ENCODE results near the gene ABCA9. TPM values are rescaled to one million over a fixed set of nuclear protein-coding genes. Genes with fewer than 3 reads are reported as not detected.

ABCA9 gene
- total and polyA plus RNA-seq, 9 of the 15 experiments (the other 6 are each of a cell fraction or from before 2014, with no cell fraction given): 0.04 TPM; not detected in 8

- no peak for TF ChIP-seq STAT6 (CRISPR knock-in tag; IDR thresholded peaks at IDR 0.05)
- peak; percentile 55 for TF ChIP-seq FOSL1 (tag; conservative IDR thresholded peaks at IDR 0.05)
- TF ChIP-seq ZNF197 (CRISPR knock-in tag; IDR thresholded peaks at IDR 0.05; ENCODE audit: low read depth): no peak
- no peak for TF ChIP-seq HMGN3 (IDR thresholded peaks at IDR 0.05; ENCODE audit: borderline replicate concordance, extremely low read depth, insufficient read length, low read depth, low read length)
- 0 out of 2 replicates have a peak, but pooled peaks have one; percentile 24 for TF ChIP-seq NFE2 (IDR thresholded peaks at IDR 0.05; ENCODE audit: low read depth)
Measured at GRCh38 chr17:69064476-69064875, 3.7 kb upstream of the ABCA9 start (continued).

GRCh38 chr17:69064001-69064400, 3.3 kb upstream of the ABCA9 start:
- Histone ChIP-seq H2AFZ (ENCODE audit: low read depth, low read length) (no peak overlapping the region), H3K79me2 (ENCODE audit: control insufficient read depth, insufficient read depth, low read length) (no peaks in the 10 kb centered on the region), H3K27me3 (ENCODE audit: control insufficient read depth in 2 of 2, insufficient read depth in 2 of 2, low read length in 2 of 2) (no peaks in the 10 kb centered on the region), H3K4me1 (replicated peaks in 1 of 2; ENCODE audit: control insufficient read depth in 2 of 2, insufficient read depth in 2 of 2, low read length in 2 of 2) (peaks cover 10 to 11% of the 10 kb centered on the region in 2 experiments; a peak in 2 of 5 replicates), H3K27ac (ENCODE audit: extremely low read depth, low read depth, low read length) (no peak overlapping the region), H3K9me1 (ENCODE audit: control insufficient read depth, insufficient read depth, low read length) (no peaks in the 10 kb centered on the region), H3K4me2 (ENCODE audit: insufficient read depth, low read length) (no peak overlapping the region), H3K4me3 (no peak overlapping the region), H3K9me3 (replicated peaks; ENCODE audit: control insufficient read depth, insufficient read depth, low read depth, low read length) (no peaks in the 10 kb centered on the region), H3K9ac (ENCODE audit: insufficient read depth in 1 of 2, low read depth in 2 of 2, low read length in 2 of 2) (no peak overlapping the region), H3K36me3 (ENCODE audit: control insufficient read depth, insufficient read depth, low read length) (no peaks in the 10 kb centered on the region), H4K20me1 (replicated peaks; ENCODE audit: control insufficient read depth, insufficient read depth, low read length) (no peaks in the 10 kb centered on the region)
- WGBS (ENCODE audit: insufficient coverage, low coverage, missing lambda C conversion rate): 71% methylated on average over 2 of the region's 2 CpGs
- FAIRE-seq (no peak), ATAC-seq (no peak), DNase-seq (ENCODE audit: extremely low read depth in 1 of 4, low spot score in 3 of 4) (no peak)
- intact Hi-C loops (cut with micrococcal nuclease) (no loop called here), in situ Hi-C loops (cut with MboI) (no loop called here)
- ChIA-PET CTCF (ENCODE audit: low intra/inter-chr PET ratio) (no interaction called here), POLR2A (no interaction called here)
- BruUV-seq (replicated peaks): no TSS peak
- TF ChIP-seq FOXP4 (CRISPR knock-in tag; IDR thresholded peaks at IDR 0.05; ENCODE audit: borderline replicate concordance): no peak
- TF ChIP-seq NCOR1 (IDR thresholded peaks at IDR 0.05): no peak
- TF ChIP-seq ZNF143 (CRISPR knock-in tag; IDR thresholded peaks at IDR 0.05): no peak
- TF ChIP-seq ARID1B (IDR thresholded peaks at IDR 0.05): no peak
- no peak for TF ChIP-seq KLF1 (tag; IDR thresholded peaks at IDR 0.05)
- no peak for TF ChIP-seq ZNF431 (CRISPR knock-in tag; IDR thresholded peaks at IDR 0.05)
- TF ChIP-seq ZFP30 (CRISPR knock-in tag; IDR thresholded peaks at IDR 0.05; ENCODE audit: borderline replicate concordance): no peak
- no peak for TF ChIP-seq HNRNPL (IDR thresholded peaks at IDR 0.05; ENCODE audit: low read depth, low read length)
- no peak for TF ChIP-seq SP1 (CRISPR knock-in tag; IDR thresholded peaks at IDR 0.05)
- TF ChIP-seq MAZ (CRISPR knock-in tag; conservative IDR thresholded peaks at IDR 0.05 in 1 of 2, IDR thresholded peaks at IDR 0.05 in 1 of 2): no peak
- no peak for TF ChIP-seq POLR2AphosphoS5 (IDR thresholded peaks at IDR 0.05; ENCODE audit: control insufficient read depth, insufficient read depth, low read depth, low read length)
- TF ChIP-seq FUS (optimal IDR thresholded peaks at IDR 0.05; ENCODE audit: low read depth, low read length): no peak
- no peak for TF ChIP-seq SMARCE1 (IDR thresholded peaks at IDR 0.05)
